NCI-H510A (cell line): ENCODE data around the gene GREB1L.
"Not testable (repeated sequence)": the region's sequence is repeated elsewhere in the genome, so short reads cannot be mapped to it uniquely, and the experiment has no call there.

Source experiments
- DNase-seq: peaks from one replicate; lab custom pipeline; 2025; lab: John Stamatoyannopoulos, UW

Gene GREB1L

DNA sequence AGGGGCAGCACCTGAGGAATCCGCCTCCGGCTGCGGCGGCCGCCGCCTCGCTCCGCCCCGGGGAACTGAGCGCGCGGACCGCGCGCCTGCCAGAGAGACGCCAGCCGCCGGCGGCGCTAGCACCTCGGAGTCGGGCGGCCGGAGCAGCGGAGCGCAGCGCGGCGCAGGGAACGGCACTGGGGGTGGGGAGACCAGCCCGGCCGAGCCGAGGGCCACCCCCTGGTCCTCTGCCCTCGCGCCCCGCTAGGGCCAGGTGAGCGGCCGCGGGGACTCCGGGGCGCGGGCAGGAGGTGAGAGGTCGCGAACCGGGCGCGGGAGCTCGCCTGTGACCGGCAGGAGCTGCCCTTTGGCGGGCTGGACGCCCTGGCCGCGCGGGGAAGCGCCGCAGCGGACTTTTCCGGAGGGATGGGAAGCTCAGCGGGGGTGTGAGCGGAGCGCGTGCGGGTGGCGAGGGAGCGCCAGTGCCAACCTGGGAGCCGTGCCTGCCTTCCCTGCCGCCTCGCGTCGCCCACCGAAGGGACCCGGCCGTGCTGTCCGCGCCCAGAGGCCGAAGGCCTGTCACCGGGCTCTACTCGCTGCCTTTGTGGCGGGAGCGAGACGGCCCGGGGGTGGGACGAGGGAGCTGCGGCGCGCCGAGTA, at the start of gene GREB1L:
Gene GREB1L (plus strand): TSS at position 92 of the 639 bp plus-strand sequence. CDS start 141,287 bp downstream, outside the sequence.
- no peak for DNase-seq

DNA sequence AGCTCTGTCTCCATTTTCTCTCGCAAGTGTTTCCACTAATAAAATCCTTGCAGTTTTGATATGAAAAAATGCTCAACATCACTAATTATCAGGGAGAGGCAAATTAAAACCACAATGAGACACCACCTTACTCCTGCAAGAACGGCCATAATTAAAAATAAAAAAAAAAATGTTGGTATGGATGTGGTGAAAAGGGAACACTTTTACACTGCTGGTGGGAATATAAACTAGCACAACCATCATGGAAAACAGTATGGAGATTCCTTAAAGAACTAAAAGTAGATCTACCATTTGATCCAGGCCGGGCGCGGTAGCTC, 49.8 kb upstream of the GREB1L start:
- DNase-seq: no peak

DNA sequence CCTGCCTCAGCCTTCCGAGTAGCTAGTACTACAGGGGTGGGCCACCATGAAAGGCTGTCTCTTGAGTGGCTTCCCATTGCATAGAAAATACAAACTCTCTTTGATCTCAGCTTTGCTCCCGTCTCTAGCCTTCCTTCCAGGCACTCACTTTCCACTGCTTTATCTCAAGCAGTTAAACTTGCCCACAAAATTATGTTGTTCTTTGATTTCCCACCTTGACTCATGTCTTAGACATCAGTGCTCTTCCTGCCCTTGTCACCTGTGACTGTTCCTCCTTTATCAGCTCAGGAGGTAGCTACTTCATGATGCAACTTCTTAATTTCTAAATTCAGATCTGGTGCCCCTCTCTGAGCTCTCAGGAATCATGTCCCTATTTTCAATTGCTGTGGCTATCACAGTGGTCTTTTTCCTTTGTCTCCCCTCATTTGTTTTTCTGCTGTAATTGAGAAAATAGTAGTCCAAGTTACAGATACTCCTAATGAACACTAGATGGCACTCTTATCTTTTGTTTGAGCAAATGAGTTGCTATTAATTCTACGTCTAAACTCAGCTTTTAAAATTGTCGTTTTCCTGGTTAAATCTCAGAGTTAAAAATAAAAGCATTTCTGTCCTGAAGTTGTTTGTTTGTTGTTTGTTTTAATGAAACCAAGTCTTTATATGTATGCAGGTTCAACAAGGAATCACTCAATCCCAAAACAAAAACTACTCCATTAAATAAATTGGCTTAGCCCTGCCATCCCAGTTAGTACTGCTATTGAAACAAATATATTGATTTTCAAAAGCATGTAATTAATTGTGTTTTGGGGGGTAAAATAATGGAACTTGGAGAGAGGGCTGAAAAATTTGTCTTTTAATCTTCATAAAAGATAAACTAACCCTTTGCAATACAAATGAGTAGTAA, 46.9 kb upstream of the GREB1L start:
- DNase-seq: no peak

DNA sequence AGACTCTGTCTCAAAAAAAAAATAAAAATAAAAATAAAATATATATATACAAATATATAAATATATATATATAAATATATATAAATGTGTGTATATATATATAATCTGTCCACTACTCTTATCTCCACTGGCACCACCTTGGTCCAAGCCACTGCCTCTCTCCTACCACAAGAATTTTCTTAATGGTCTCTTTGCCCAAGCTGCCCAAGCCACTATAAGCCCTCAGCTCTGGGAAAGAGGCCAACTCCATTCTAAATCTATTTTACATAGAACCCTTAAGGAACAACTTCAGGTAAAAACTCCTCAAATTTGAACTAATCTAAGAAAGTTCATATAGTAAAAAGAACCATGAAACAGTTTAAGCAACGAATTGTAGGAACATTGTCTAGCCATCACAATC, 45.6 kb upstream of the GREB1L start:
- no peak for DNase-seq

DNA sequence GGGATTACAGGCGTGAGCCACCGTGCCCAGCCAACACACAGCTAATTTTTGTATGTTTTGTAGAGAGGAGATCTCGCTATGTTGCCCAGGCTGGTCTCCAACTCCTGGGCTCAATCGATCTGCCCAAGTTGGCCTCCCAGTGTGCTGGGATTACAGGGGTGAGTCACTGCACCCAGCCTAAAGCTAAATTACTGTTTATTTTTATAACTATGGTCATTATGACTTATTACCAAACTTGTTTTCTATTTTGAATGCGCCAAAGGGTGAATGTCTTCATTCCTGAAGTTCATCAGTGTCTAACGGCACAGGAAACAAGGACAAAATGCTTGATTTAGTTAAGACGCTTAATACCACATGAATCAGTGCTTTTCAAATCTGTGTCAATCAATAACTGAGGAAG, 38.9 kb upstream of the GREB1L start:
- DNase-seq: no peak

DNA sequence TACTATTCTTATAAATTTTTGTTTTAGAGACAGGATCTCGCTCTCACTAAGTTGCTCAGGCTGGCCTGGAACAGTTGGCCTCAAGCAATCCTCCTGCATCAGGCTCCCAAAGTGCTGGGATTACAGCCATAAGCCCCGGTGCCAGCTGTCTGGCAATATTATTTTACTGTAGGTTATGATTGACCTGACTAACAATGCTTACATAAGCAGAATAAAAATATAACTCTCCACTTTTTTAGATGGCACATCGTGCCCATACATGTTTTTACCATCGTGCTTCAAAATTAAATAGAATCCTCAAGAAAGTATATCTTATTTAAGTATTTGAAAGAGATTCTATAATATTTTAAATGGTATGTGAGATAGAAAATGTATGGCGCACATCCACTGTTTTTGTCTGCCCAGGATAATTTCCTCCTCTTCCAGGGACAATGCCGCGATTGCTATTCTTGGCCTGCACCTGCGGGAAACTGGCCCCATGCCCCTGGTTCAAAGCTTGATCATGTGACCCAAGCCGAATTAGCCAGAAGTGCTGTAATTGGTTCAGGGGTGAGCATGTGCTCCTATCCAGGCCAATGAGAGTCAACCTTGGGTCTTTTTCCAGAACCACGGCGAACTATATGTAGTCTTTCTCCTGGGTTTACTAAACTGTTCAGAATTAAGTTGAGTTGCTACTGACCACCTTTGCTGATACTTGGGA, 38.3 kb upstream of the GREB1L start:
- DNase-seq: no peak

DNA sequence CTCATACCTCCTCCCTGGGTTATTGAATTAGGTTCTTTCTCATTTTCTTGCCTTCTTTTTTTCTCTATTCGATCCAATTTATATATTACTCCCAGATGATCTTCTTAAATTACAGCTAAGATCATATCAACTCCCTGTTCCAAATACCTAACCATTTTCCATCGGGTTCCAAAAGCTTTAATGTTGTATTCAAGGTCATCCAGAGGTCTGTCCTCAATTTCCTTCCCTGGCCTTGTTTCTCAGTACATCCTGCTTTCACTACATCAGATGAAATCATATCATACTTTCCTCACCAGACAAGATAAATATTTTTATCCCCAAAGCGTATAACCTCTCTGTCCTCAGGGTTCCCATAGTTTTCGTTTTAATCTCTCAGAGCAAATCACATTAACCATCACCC, 36.3 kb upstream of the GREB1L start:
- DNase-seq: no peak

DNA sequence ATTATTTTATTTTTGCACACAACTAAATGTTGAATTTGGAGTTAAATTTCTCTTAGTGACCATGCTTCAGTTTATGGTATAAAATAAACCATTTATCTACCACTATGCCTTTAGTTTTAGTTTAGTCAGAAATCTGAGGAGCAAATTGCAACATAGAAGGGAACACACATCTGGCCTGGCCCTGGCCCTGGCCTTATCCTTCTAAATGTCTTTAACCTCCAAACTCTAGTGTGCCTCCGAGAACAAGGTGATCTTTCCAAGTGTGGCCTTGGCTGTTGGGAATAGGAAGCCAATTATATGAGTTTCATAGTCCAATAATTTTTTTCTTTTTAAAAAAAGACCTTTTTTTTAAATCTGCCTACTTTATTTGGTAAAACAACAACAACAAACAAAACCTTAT, 31.8 kb upstream of the GREB1L start:
- DNase-seq: no peak

DNA sequence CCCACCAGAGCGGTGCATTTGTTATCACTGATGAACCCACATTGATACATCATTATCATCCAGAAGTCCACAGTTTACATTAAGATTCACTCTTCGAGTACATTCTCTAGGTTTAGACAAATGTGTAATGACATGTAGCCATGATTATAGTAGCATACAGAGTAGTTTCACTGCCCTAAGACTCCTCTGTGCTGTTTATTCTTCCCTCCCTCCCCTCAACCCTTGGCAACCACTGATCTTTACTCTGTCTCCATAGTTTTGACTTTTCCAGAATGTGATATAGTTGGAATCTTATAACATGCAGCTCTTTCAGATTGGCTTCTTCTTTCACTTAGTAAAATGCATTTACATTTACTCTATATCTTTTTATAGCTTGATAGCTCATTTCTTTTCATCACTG, 31.2 kb upstream of the GREB1L start:
- no peak for DNase-seq

DNA sequence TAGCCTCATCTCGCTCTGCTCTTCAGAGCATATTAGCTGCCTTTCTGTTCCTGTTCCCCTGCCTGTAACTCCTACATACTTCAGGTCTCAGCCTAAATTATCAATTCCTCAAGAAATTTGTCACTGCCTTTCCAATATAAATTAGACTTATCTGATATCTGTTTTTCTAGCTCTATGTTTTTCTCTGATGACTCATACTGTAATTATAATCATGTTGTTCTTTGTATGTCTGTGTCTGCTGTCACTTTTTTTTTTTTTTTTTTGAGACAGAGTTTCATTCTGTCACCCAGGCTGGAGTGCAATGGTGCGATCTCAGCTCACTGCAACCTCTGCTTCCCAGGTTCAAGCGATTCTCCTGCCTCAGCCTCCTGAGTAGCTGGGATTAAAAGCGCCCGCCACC, 27.6 kb upstream of the GREB1L start:
- DNase-seq: not testable (repeated sequence)

DNA sequence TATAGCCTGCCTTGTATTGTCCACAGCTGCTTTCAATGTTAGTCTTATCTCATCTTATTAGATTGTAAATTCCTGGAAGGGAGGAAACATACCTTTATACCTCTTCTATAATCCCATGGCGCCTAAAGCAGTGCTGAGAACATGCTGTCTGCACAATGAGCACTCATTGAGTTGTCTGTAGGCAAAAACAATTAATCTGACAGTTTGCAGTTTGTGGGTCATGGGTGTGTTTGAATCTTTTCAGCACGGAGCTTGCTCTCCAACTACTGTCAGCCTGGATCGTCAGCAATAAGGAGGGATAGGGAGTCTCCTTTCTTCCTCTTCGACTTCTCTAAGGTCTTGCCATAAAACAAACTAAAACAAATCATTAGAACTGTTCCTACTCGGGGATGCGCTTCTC, 26.5 kb upstream of the GREB1L start:
- DNase-seq: no peak

DNA sequence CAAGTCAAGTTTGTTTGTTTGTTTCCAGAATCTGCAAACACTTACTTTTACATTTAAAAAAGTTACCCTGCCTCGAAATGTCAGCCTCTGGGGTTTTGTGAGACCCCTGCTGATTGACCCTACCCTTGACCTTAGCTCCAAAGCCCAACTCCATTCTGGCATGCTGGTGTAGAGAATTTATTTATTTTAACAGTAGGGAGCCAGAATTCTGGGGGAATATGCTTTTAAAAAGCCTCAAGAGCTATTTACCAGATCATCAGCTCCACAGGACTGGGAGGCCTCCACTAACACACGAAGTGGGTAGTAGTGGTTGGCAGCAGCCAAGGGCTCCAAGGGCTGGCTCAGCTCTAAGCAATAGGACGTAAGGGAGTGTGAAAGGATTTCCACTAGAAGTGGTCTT, 23.2 kb upstream of the GREB1L start:
- no peak for DNase-seq

DNA sequence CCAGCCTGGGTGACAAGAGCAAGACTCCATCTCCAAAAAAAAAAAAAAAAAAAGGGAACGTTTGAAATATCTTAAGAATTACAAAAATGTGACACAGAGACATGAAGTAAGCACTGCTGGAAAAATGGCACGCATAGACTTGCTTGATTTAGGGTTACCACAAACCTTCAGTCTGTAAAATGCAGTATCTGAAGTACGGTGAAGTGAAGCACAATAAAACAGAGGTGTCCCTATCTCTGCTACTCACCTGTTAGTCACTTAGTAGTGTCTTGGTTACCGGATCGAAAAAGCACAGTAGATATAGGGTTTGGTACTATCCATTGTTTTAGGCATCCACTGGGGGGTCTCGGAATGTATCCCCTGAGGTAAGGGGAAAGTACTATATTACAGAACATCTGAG, 11.6 kb upstream of the GREB1L start:
- DNase-seq: no peak

DNA sequence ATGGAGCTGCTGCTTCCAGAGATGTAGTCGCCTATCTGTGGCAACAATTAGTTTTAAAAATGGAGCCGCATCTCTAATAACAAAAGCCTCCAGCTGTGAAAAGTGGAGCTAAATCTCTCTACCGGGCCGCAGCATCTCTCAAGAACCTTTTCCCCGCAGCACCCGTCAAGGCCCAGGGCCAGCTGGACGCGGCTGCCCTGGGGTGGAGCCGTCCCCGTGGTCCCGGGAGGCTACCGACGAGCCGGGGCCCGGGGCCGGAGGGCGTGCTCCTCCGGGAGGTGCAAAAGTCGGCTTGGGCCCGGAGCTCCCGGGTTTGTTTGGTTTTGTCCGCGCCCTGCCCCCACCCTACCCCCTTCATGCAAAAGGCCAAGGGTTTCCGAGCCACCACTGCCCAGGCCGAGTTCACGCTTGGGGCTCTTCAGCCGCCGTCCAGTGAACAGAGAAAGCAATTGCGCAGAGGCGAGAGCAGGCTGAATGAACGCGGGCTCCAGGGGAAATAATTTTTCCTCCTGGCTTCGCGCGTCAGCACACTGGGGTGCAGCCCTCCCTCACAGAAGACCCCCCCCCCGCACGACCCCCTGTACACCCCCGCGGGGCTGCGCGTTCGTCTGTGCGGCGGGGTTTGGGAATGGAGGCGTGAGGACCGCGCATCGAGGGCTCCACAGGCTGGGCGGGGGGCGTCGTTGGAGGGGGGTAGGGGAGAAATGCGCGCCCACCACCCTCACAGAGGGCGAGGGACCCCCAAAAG, 557 bp upstream of the GREB1L start:
- no peak for DNase-seq

DNA sequence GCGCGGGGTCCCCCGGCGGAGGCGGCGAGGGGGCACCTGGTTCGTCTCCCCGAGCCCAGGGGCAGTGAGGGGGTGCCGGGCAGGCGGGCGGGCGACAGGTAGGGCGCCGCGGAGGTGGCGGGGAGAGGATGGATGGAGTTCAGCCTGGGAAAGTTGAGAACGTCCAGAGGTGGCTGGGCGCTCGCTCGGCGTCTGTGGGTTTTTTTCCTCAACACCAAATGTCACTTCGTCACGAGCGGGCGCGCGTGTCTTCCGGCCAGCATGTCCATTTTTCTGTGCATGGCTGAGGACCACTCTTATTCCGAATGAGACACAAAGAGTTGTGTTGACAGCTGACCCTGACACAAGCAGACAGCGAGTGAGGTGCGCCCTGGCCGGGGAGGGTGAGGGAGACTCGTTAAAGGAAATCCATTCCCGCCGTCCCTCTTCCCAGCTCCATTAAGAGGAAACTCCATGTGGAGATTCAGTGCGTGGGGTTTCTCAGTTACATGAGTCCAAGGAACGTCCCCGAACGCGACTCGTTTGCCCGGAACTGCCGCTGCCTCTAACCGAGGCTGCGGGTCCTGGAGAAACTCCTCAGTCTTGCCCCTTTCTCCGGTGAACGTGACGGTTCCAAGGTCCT, 859 bp downstream of the GREB1L start:
- no peak for DNase-seq

DNA sequence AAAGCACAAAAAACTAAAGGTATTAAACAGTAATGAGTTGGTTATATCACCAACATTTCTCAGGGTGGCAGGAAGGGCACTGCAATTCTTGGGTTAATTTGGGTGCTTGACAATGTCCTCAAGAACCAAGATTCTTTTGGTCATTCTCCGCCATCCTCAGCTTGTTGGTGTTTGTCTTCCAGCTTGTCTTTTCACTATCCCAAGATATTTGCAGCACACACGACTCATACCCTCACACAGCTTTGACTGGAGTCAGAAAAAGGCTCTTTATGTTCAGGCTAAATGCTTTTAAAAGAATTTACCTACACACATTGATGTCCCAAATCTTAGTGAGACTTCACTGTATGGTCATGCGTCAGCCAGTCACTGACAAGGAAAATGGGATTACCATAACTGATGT, 12.5 kb downstream of the GREB1L start:
- no peak for DNase-seq

DNA sequence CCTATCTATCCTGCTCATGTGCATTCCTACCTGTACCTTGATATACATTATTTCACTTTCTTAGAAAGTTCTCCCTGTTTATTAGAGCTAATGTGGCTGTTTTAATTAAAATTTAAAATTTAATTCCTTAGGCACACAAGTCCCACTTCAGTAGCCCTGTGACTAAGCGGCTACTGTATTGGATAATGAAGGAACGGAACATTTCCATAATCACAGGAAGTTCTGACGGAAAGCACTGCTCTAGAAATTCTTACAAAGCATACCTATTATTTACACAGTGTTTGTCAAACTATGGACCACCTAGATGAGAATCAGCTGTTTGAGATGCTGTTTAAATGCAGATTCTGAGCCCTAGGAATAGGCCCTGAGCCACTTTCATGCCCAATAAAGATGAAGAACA, 13.2 kb downstream of the GREB1L start:
- no peak for DNase-seq

DNA sequence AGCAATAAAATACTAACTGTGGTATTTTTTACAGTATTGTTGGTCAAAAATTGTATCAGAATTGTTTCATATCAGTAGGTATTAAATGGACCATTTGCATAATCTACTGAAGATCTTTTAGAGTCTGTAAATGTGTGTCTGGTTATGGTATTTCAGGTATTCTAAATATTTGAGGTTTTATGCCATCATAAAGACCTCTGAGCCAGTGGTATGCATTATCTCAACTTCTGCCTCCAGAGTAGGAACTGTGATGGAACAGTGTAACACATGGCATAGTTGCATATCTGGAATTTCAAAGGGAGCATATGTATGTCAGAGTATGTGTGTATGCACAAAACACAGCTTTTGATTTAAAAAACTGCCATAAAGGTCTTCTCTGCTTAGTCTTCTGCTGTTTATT, 15.4 kb downstream of the GREB1L start:
- DNase-seq: no peak

DNA sequence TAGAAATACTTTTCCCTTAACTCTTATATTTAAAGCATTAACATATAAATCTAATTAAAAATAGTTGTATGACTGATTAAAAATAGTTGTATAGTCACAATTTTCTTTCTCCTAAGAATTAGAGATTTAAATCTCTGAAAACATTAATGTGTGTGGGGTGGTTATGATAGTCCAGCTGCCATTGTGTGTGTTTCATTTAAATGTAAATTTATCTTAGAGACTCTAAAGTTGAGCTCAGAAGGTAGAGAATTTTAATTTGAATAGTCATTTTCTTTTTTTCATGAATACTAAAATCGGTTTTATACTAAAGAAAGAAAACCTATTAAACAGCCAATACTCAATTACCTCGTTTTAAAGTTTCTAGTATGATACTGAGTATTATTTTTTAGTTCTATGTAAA, 18.6 kb downstream of the GREB1L start:
- no peak for DNase-seq

DNA sequence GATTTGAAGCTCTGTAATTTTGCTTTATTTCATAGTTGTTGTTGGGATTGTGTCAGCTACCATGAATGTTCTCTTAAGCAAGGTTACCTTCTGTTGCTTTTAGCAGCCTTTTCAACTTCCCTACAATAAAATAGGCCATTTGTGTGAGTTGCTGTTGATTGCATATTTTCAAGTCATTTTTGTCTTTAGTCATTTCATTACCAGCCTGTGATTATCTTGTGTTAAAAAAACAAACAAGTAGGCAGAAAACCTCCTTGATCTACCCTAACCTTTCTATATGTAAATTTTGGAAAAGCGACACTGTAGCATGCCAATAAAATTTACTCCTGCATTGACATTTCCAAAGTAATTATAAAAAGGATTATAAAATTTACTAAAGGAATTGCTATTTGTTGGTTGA, 19.3 kb downstream of the GREB1L start:
- no peak for DNase-seq

DNA sequence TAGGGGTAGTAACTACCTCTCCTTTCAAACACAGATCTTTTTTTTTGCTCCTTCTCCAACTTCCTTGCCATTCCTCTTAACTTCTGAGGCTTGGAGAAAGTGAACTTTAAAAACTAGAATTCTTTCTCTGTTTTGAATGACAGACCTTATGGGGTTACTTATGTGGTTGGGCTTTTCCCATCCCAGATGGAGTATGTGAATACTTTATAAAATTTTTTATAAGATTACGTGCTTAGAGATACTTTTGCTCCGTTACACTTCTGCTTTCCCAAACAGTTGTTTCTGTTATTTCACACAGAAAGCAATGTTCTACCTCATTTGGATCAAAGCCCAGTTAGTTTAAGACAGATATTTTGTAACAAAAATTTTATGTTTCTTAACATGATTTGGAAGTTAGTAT, 20.2 kb downstream of the GREB1L start:
- no peak for DNase-seq

DNA sequence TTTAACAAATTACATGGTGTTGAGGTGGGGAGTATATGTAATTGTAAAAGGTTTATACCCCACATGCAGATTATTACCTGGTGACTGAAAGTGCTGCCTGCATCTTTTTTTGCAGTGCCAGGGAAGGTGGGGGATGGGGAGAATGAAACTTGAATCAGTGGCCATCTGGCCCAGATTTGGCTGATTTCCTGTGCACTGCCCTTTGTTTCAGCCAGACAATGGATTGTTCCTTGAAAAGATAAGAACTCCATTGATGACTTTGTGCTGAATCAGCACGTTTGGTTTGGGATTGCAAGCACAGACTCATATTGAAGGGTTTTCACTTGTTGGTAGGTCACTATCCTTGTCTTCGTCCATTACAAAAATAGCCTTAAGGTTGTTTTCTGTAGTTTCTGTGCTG, 20.9 kb downstream of the GREB1L start:
- no peak for DNase-seq
